Epithelial cell of prostate (primary cell): ENCODE results near the gene NPTXR.

Source experiments
- DNase-seq: peaks from one replicate; pipeline ENCODE4 v3.0.0-alpha.2; 2011; ENCODE audit warnings: low read depth, low spot score
- H3K27ac ChIP-seq: fragments of 450-650 bp; 2 replicates; pipeline ENCODE4 v1.5.1; 2017; ENCODE audit warnings: mild to moderate bottlenecking

Gene NPTXR

DNA sequence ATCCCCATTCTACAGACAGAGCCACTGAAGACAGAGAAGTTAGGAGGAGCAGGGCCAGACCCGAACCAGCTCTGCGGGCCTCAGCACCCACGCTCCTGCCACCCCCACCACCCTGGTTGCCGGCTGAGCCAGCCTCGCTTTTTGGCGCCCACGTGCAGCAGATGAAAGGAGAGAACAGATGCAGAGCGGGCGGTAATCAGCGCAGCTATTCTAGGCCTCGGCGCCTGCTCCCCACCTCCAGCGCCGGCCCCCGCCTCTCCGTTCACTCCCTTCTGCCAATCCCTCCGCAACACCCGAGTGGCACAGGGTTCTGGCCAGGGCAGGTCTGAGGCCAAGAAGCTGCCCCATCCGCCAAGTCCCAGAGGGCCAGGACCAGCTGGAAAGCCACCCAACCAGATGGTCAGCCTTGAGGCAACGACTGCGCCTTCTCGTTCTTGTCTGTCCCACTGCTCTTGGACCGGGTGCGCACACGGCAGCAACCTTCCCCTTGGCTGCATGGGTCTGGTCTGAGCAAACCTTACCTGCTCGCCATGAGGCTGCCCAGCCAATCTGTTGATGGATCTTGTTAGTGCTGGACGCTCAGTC lies 66.6 kb downstream of the NPTXR start:
- H3K27ac ChIP-seq = no peak overlapping the region
- DNase-seq = no peak

DNA sequence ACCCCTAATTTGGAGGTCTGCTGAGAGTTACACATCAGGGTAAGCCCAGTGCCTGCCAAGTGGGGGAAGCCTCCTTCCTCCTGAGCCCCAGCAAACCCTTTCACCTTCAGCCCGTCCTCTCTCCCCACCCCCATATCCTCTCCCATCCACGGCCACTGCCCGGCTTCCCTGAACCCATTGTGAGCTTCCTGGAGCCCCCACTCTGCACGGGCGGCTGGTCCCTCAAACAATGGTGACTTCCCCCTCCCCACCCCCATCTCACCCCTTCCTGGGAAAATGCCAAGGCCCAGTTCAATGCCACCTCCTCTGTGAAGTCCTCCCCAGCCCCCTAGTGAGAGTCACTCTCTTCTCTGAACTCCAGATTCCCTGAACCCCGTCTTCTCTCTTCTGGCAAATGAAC lies 67.7 kb downstream of the NPTXR start:
- H3K27ac ChIP-seq = no peak overlapping the region
- no peak for DNase-seq

DNA sequence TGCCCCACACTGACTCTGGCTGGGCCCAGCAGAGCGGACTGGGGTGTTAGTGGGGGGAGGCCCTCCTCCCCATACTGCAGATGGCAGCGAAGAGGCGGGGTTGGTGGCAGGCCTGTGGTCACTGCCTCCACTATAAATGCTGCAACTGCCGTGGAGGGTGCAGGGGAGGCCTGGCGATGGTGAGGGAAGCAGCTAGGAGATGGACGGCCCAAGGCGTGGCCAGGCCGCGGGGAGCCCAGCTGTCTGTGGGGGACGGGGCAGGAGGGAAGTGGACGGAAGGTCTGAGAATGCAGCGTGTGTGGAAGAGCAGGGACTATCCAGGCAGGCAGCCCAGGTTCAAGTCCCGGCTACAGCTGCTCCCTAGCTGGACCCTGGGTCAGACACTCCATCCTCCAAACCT lies 68.2 kb downstream of the NPTXR start:
- DNase-seq = no peak
- H3K27ac ChIP-seq = no peak overlapping the region

DNA sequence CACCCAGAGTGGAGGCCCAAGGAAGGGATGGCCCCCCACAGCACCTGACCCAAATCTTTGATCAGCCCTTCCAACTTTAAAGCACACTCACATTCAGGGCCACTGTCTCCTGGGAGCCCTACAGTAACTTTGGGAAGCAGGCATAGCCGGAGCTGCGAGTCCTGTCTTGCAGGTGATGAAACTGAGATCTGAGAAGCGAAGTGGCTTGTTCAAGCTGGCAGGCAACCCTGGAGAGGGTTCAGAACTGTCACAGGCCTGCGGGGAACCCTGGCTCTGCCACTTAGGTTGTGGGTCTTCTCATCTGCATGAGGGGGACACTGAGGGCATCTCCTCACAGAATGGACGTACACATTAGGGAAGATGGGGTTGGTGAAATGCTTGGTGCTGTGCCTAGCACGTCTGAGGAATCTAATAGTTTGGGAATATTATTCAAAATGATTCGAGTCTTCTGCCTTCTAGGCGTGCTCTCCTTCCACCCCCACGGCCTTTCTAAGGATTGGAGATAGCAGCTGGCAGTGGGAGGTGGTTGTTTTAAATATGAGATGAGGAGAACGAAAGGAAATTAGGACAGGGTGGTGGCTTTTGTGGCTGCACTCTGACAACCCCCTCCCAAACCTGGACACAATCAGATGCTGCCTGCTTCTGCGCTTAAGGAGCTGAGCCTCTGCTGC lies 69.2 kb downstream of the NPTXR start:
- no peak overlapping the region for H3K27ac ChIP-seq
- DNase-seq = no peak

DNA sequence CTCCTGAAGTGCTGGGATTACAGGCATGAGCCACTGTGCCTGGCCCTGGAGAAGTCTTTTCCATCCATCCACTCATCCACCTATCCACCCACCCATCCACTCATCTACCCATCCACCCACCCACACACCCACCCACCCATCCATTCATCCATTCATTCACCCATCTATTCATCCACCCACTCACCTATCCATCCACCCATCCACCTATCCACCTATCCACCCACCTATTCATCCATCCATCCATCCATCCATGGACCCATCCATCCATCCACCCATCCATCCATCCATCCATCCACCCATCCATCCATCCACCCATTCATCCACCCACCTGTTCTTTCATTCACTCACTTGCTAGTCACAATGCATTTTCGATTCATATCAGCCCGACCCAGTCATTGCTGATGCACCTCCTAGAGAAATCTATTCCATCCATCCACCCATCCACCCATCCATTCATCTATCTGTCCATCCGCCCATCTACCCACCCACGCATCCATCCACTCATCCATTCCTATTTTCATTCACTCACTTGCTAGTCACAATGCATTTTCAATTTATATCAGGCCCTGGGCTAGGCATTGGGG lies 70.4 kb downstream of the NPTXR start:
- no peak for DNase-seq

DNA sequence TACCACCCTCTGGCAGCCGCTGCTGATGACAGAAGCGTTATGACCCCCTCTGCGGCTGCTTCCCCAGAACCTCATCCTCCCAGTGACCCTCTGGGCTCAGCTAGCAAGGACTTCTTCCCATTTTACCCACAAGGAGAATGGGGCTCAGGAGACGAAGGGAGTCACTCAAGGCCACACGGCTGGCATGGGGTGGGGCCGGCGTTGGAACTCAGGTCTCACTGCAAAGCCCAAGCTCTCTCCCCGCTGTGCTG lies 71.3 kb downstream of the NPTXR start:
- DNase-seq = no peak
- no peak overlapping the region for H3K27ac ChIP-seq

More for the DNA sequence above, 70.4 kb downstream of the NPTXR start:
- H3K27ac ChIP-seq = no peak overlapping the region

DNA sequence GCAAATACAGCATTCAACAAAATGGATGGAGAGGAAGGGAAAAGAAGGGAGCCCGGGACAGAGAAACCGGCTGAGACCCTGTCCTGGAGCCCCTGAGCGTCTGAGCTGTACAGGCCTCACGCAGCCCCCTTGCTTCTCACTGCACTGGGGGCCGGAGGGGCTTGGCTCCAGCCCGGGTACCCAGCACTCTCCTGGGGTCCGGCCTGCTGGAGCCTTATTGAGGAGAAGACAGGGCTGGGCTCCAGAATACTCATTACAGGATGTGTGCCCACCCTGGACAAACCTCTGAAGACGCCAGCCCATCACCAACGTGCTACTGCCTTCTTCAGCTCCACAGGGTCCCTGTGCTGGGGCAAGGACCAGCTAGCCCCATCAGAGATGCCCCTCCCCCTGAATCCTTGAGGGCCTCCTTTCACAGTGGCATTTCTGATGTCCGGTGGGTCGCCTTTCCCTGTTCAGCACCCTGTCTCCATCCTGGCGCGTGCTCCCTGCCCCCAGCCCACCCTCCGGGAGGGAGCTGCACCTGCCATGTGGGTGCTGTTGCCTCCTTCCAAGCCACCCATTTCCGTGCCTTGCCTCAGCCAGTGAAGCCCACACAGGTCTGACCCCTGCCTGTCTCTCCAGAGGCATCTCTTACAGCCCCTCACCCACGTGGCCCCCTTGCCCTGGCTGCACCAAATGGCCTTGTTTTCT lies 73.4 kb downstream of the NPTXR start:
- no peak overlapping the region for H3K27ac ChIP-seq
- no peak for DNase-seq
